A549 (cell line): Measurements from ENCODE around the gene ATAD1. TPM values are rescaled to one million over a fixed set of nuclear protein-coding genes. Genes with fewer than 3 reads are reported as not detected.

Source experiments
- ATAC-seq, 2 experiments: fragments of 200-7000 bp in 1 of 2; fragments of >200 bp in 1 of 2; cut with Nextera tagmentation in 1 of 2; cut with Tn5 transposase in 1 of 2; 3 replicates each; pipeline versions ENCODE4 v1.8.0 to v1.9.1; 2018 to 2020; ENCODE audit warnings: mild to moderate bottlenecking in 1 of 2, moderate library complexity in 1 of 2
- CTCF ChIA-PET: fragments of 300-600 bp; sonication (Branson Sonifier 250); formaldehyde crosslinking; extraction: SDS; loops from one replicate; lab custom pipeline; 2021; ENCODE audit warnings: antibody characterized with exemption, inconsistent platforms; lab: Yijun Ruan, JAX
- POLR2A ChIA-PET: fragments of 350-600 bp; formaldehyde crosslinking; extraction: SDS; loops from one replicate; lab custom pipeline; 2021; ENCODE audit warnings: antibody characterized with exemption, inconsistent platforms; lab: Yijun Ruan, JAX
- DNase-seq, 2 experiments: peaks; one replicate each; pipeline versions ENCODE4 v3.0.0 to v3.0.0-alpha.2; 2011 to 2016; ENCODE audit warnings: low read depth in 1 of 2, low spot score in 1 of 2
- FAIRE-seq: peaks from 2 replicates; lab custom pipeline; 2011; peaks lifted over from hg19 to GRCh38; lab: Jason Lieb, UNC
- H3K27ac ChIP-seq, 2 experiments: fragments of >200 bp; sonication (Bioruptor Twin); formaldehyde crosslinking; 3 replicates each; pipeline ENCODE4 v1.5.1; 2016 to 2017
- H3K4me1 ChIP-seq: fragments of >200 bp; sonication (Bioruptor Twin); formaldehyde crosslinking; 3 replicates; pipeline ENCODE4 v1.6.1; 2016
- H3K4me2 ChIP-seq: fragments of >200 bp; sonication (Bioruptor Twin); formaldehyde crosslinking; 3 replicates; pipeline ENCODE4 v1.6.1; 2016
- H3K4me3 ChIP-seq: fragments of >200 bp; sonication (Bioruptor Twin); formaldehyde crosslinking; 3 replicates; pipeline ENCODE4 v1.5.1; 2016
- H3K9me3 ChIP-seq: fragments of >200 bp; sonication (Bioruptor Twin); formaldehyde crosslinking; 3 replicates; pipeline ENCODE4 v1.6.1; 2016
- ATOH8 ChIP-seq: fragments of 250-450 bp; sonication (Bioruptor Pico); IDR thresholded peaks from 2 replicates; pipeline ENCODE4 v1.5.0; 2020; ENCODE audit warnings: low read depth, mild to moderate bottlenecking, moderate library complexity
- BCL3 ChIP-seq: fragments of >200 bp; sonication (Bioruptor Twin); formaldehyde crosslinking; IDR thresholded peaks from 3 replicates; pipeline ENCODE4 v1.6.1; 2016
- CBX2 ChIP-seq: fragments of 200-600 bp; sonication (generic); IDR thresholded peaks from 2 replicates; pipeline ENCODE4 v1.6.1; 2016; ENCODE audit warnings: low read depth, mild to moderate bottlenecking, borderline replicate concordance
- CBX8 ChIP-seq: fragments of 200-600 bp; sonication (generic); IDR thresholded peaks from 2 replicates; pipeline ENCODE4 v1.6.1; 2016
- CEBPB ChIP-seq, 2 experiments: fragments of >200 bp in 1 of 2; sonication (Bioruptor Twin) in 1 of 2; formaldehyde crosslinking in 1 of 2; IDR thresholded peaks; 2 replicates each; pipeline ENCODE4 v1.6.1; 2012 to 2016
- CTCF ChIP-seq: fragments of >200 bp; sonication (Bioruptor Twin); formaldehyde crosslinking; IDR thresholded peaks from 3 replicates; pipeline ENCODE4 v1.5.1; 2016
- E2F6 ChIP-seq: IDR thresholded peaks from 2 replicates; pipeline ENCODE4 v1.6.1; 2012; ENCODE audit warnings: low read depth, borderline replicate concordance
- ESRRA ChIP-seq: fragments of 150-350 bp; IDR thresholded peaks from 2 replicates; pipeline ENCODE4 v1.6.1; 2014; ENCODE audit warnings: mild to moderate bottlenecking, low read length, borderline replicate concordance
- FOSB ChIP-seq: fragments of 250-450 bp; sonication (Bioruptor Pico); IDR thresholded peaks from 2 replicates; pipeline ENCODE4 v1.5.0; 2020; ENCODE audit warnings: mild to moderate bottlenecking, moderate library complexity
- FOSL2 ChIP-seq, 2 experiments: fragments of 450-650 bp in 1 of 2; fragments of >200 bp in 1 of 2; sonication (Bioruptor Twin) in 1 of 2; formaldehyde crosslinking; IDR thresholded peaks; 2 replicates each; pipeline versions ENCODE4 v1.5.0 to v1.6.1; 2016 to 2020; ENCODE audit warnings: mild to moderate bottlenecking in 1 of 2, moderate library complexity in 1 of 2
- FOXS1 ChIP-seq: fragments of 250-450 bp; sonication (Bioruptor Pico); IDR thresholded peaks from 2 replicates; pipeline ENCODE4 v1.5.0; 2020; ENCODE audit warnings: mild to moderate bottlenecking, moderate library complexity
- GATA3 ChIP-seq: IDR thresholded peaks from 2 replicates; pipeline ENCODE4 v1.6.1; 2012; ENCODE audit warnings: borderline replicate concordance
- HEYL ChIP-seq: fragments of 250-450 bp; sonication (Bioruptor Pico); IDR thresholded peaks from 2 replicates; pipeline ENCODE4 v1.8.0; 2021; ENCODE audit warnings: mild to moderate bottlenecking, moderate library complexity
- HOXB13 ChIP-seq: fragments of 250-450 bp; sonication (Bioruptor Pico); IDR thresholded peaks from 2 replicates; pipeline ENCODE4 v1.5.0; 2020; ENCODE audit warnings: low read depth, mild to moderate bottlenecking, moderate library complexity
- HOXB5 ChIP-seq: fragments of 250-450 bp; sonication (Bioruptor Pico); IDR thresholded peaks from 2 replicates; pipeline ENCODE4 v1.5.0; 2020; ENCODE audit warnings: mild to moderate bottlenecking, moderate library complexity
- MYC ChIP-seq: IDR thresholded peaks from 2 replicates; pipeline ENCODE4 v1.6.1; 2012; ENCODE audit warnings: mild to moderate bottlenecking, inconsistent platforms, low read length, improper control_type of control experiment, borderline replicate concordance
- NFE2L2 ChIP-seq: fragments of 150-350 bp; conservative IDR thresholded peaks from 2 replicates; pipeline ENCODE4 v1.6.1; 2014; ENCODE audit warnings: low read length
- NPAS2 ChIP-seq: fragments of 250-450 bp; sonication (Bioruptor Pico); IDR thresholded peaks from 2 replicates; pipeline ENCODE4 v1.8.0; 2022; ENCODE audit warnings: mild to moderate bottlenecking, moderate library complexity, borderline replicate concordance
- NR3C1 ChIP-seq: fragments of >200 bp; sonication (Bioruptor Twin); formaldehyde crosslinking; IDR thresholded peaks from 3 replicates; pipeline ENCODE4 v1.6.1; 2017
- PBX3 ChIP-seq: IDR thresholded peaks from 2 replicates; pipeline ENCODE4 v1.6.1; 2012
- POLR2A ChIP-seq: IDR thresholded peaks from 2 replicates; pipeline ENCODE4 v1.6.1; 2012; ENCODE audit warnings: mild to moderate bottlenecking, low read length
- RARB ChIP-seq: fragments of 250-450 bp; sonication (Bioruptor Pico); IDR thresholded peaks from 2 replicates; pipeline ENCODE4 v1.8.0; 2021; ENCODE audit warnings: mild to moderate bottlenecking, moderate library complexity
- RCOR1 ChIP-seq: fragments of 150-350 bp; IDR thresholded peaks from 2 replicates; pipeline ENCODE4 v1.6.1; 2014; ENCODE audit warnings: antibody characterized with exemption, low read length, low read depth
- REST ChIP-seq: fragments of 200-600 bp; sonication (generic); IDR thresholded peaks from 2 replicates; pipeline ENCODE4 v1.6.1; 2016; ENCODE audit warnings: antibody characterized with exemption, mild to moderate bottlenecking, moderate library complexity
- TFCP2L1 ChIP-seq: fragments of 250-450 bp; sonication (Bioruptor Pico); IDR thresholded peaks from 2 replicates; pipeline ENCODE4 v1.5.0; 2021; ENCODE audit warnings: mild to moderate bottlenecking
- TP53 ChIP-seq: fragments of 250-450 bp; sonication (Bioruptor Pico); IDR thresholded peaks from 2 replicates; pipeline ENCODE4 v1.5.0; 2021; ENCODE audit warnings: mild to moderate bottlenecking, moderate library complexity
- USF2 ChIP-seq: fragments of 450-650 bp; IDR thresholded peaks from 2 replicates; pipeline ENCODE4 v1.6.1; 2014; ENCODE audit warnings: antibody characterized with exemption
- ZFP36 ChIP-seq: fragments of 450-650 bp; IDR thresholded peaks from 2 replicates; pipeline ENCODE4 v1.6.1; 2014; ENCODE audit warnings: borderline replicate concordance; ENCODE audit not compliant: partially characterized antibody
- ZSCAN20 ChIP-seq: fragments of 250-450 bp; sonication (Bioruptor Pico); IDR thresholded peaks from 2 replicates; pipeline ENCODE4 v1.8.0; 2022; ENCODE audit warnings: mild to moderate bottlenecking, moderate library complexity
- WGBS: methylation state at CpG from one replicate; pipeline ENCODE4 v1.1.6; 2017; ENCODE audit errors: missing lambda C conversion rate; 5-methylcytosine and 5-hydroxymethylcytosine counted together
- polyA plus RNA-seq, 4 experiments: library from polyadenylated mRNA; depleted of rRNA in 3 of 4; stranded (reverse); fragments of >200 nt; fragmentation: RNase III in 1 of 4; extraction: RNeasy Plus Mini Kit Qiagen cat#74134 plus additional on column Dnase treatment in 1 of 4; gene quantifications; 2 replicates in 3 of 4; 3 replicates in 1 of 4; pipeline ENCODE4 v1.2.3, GENCODE V29; 2011 to 2017

Gene ATAD1
- polyA plus RNA-seq, 2 of the 4 experiments (the other 2 are of a cell fraction): 32.3 to 94.8 TPM

GRCh38 chr10:87746911-87747310 is 71.1 kb downstream of the ATAD1 start:
- 71% methylated on average over 4 of the region's 4 CpGs for WGBS
- no peak for TF ChIP-seq GATA3
- no peak for TF ChIP-seq ATOH8
- no peak for TF ChIP-seq HOXB13
- TF ChIP-seq USF2: no peak
- TF ChIP-seq CBX2: no peak
- TF ChIP-seq CBX8: no peak
- no peak for TF ChIP-seq TFCP2L1 (CRISPR knock-in tag)
- no peak for TF ChIP-seq MYC
- TF ChIP-seq ZSCAN20 (CRISPR knock-in tag): no peak
- TF ChIP-seq RCOR1: no peak
- TF ChIP-seq FOSB (CRISPR knock-in tag): no peak
- TF ChIP-seq TP53: no peak
- no peak for TF ChIP-seq FOXS1
- no peak for TF ChIP-seq ZFP36
- TF ChIP-seq HOXB5 (CRISPR knock-in tag): no peak
- no peak for TF ChIP-seq NFE2L2
- no peak for FAIRE-seq
- no peak; a peak in 1 of 6 replicates for ATAC-seq
- Histone ChIP-seq H3K4me3 (no peak overlapping the region), H3K4me2 (no peak overlapping the region), H3K27ac (no peak overlapping the region), H3K9me3 (no peaks in the 10 kb centered on the region), H3K4me1 (no peaks in the 10 kb centered on the region)
- DNase-seq: no peak
- CTCF ChIA-PET: no interaction called here
- POLR2A ChIA-PET: no interaction called here

GRCh38 chr10:87744606-87745005 is 73.4 kb downstream of the ATAD1 start:
- ChIA-PET POLR2A (no interaction called here), CTCF (interaction anchor here (0.9 to 3.6 kb wide), 4 partner anchors 10 to 211 kb away, joined by 3 to 19 read pairs (median 6); no protein-coding TSS in a partner anchor)
- Histone ChIP-seq H3K27ac (no peak overlapping the region), H3K9me3 (no peaks in the 10 kb centered on the region), H3K4me3 (no peak overlapping the region), H3K4me2 (no peak overlapping the region), H3K4me1 (peaks cover 12% of the 10 kb centered on the region; the same call in 2 of the 3 replicates)
- WGBS: 86% methylated on average over 2 of the region's 2 CpGs
- ATAC-seq (no peak), DNase-seq (no peak), FAIRE-seq (no peak)
- no peak for TF ChIP-seq BCL3
- TF ChIP-seq CBX8: no peak
- no peak for TF ChIP-seq MYC
- TF ChIP-seq FOSL2 (IDR thresholded peaks at IDR 0.05): no peak
- no peak for TF ChIP-seq FOSL2 (CRISPR knock-in tag; IDR thresholded peaks at IDR 0.05)
- no peak for TF ChIP-seq PBX3
- no peak for TF ChIP-seq REST
- no peak for TF ChIP-seq RARB (CRISPR knock-in tag)
- TF ChIP-seq ESRRA: no peak
- TF ChIP-seq NFE2L2: no peak
- no peak for TF ChIP-seq CTCF
- no peak for TF ChIP-seq TFCP2L1 (CRISPR knock-in tag)
- TF ChIP-seq FOSB (CRISPR knock-in tag): no peak
- TF ChIP-seq E2F6: no peak
- TF ChIP-seq NR3C1: no peak
- TF ChIP-seq POLR2A: no peak
- TF ChIP-seq HEYL (CRISPR knock-in tag): no peak
- no peak for TF ChIP-seq NPAS2
- TF ChIP-seq CEBPB (IDR thresholded peaks at IDR 0.05): no peak
